Head of caudate nucleus (tissue), 42 donors: Measurements from ENCODE around the gene TMEM229B.
A peak's percentile ranks its signal among the peaks of the same experiment; 100 is the strongest.

Source experiments
- DNase-seq, 42 donors: peaks; one replicate each; pipeline versions ENCODE4 v3.0.0 to v3.0.0-alpha.2; 2020 to 2021; ENCODE audit warnings: mixed read lengths in 7 of 42
- intact Hi-C: fragments of 100-400 bp; cut with DNase I; formaldehyde crosslinking; loops from one replicate; pipeline ENCODE4 v1.15.0; 2022

TMEM229B gene

GRCh38 chr14:67438969-67439368, 49.6 kb downstream of the TMEM229B start:
- intact Hi-C loops = loop anchor here (10.0 kb wide), 1 partner anchor 76 kb away; no protein-coding TSS in a partner anchor
- no peak for DNase-seq

GRCh38 chr14:67436006-67436866, 52.3 kb downstream of the TMEM229B start:
- DNase-seq = peak in 19 of 42 donors; percentile 11 to 66 (median 34)
- intact Hi-C loops = loop anchor here (10.0 kb wide), 1 partner anchor 79 kb away; no protein-coding TSS in a partner anchor

- no peak for DNase-seq
- intact Hi-C loops = loop anchor here (10.0 kb wide), 1 partner anchor 79 kb away; no protein-coding TSS in a partner anchor
Observed at GRCh38 chr14:67435603-67436002, 52.9 kb downstream of the TMEM229B start.

DNA sequence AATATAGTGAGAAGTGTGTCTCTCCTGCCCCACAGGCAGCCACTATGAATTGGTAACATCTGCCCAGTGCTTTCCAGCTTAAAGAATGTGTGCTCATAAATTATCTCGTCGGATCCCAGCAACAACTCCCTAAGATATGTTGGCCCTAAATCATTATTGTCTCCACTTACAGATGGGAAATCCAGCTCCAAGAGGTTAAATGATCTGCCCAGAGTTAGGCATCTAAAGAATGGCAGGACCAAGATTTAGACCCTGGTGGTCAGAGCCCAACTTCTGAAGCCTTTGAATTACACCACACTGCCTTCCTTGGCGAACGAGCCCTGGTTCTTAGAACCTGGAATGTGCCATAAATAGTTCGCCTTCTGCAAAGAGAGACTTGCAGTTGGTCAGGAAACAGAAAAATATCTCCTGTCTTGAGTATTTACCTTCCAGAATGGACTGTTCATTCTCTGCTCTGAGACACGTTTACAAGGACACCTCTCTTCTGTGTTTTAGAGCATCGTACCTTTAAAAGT, 56.4 kb downstream of the TMEM229B start:
- intact Hi-C loops = loop anchor here (10.0 kb wide), 1 partner anchor 83 kb away; no protein-coding TSS in a partner anchor
- no peak for DNase-seq

DNA sequence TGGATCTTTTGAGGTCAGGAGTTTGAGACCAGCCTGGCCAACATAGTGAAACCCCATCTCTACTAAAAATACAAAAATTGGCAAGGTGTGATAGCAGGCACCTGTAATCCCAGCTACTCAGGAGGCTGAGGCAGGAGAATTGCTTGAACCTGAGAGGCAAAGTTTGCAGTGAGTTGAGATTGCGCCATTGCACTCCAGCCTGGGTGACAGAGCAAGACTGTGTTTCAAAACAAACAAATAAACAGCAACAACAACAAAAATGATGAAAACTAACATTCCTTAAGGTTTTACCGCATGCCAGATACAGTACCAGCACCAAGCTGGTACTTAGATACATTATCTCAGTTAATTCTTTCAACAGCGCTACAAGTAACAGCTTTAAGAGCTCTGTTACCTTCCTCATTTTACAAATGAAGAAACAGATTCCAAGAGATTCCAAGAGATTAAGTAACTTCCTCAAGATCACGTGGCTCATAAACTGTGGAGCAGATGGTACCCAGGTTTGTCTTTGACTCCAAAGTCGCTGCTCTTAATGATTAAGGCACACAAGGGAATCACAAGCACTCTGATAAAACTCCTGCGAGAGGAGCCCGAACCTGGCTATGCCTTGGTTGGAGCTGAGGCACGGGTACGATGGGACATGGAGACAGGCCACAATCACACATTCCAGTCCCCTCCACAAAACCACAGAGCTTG, 58.9 kb downstream of the TMEM229B start:
- DNase-seq = no peak
- intact Hi-C loops = loop anchor here (5.0 to 10.0 kb wide), 3 partner anchors 85 to 235 kb away; no protein-coding TSS in a partner anchor

DNA sequence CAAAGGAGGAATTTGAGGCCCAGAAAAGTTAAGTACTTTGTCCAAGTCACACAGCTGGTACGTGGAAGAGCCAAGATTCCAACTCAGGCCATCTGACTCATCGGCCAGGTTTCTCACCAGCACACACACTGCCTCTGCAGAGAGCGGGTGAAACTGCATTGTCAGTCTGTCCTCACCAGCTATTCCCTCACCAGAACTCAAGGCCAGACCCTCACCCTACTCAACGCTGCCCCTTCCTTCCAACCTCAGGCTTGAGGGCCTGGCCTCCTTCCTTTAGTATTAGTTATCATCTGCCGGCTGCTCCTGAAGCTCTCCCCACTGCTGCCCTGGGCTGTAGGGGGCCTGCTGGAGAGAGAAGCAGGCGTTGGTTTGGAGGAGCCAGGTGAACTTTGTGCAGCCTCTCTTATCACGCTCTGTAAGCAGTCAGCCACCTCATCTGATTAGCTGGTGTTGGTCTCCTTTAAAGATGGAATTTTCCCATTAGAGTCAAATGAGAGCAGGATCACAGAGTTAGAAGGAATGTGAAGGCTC, 60.0 kb downstream of the TMEM229B start:
- DNase-seq = no peak
- intact Hi-C loops = loop anchor here (5.0 to 10.0 kb wide), 2 partner anchors 144 to 236 kb away; no protein-coding TSS in a partner anchor

GRCh38 chr14:67426983-67427606, 61.4 kb downstream of the TMEM229B start:
- peak; percentile 60 to 91 (median 80) for DNase-seq
- intact Hi-C loops = loop anchor here (5.0 to 10.0 kb wide), 2 partner anchors 145 to 238 kb away; no protein-coding TSS in a partner anchor

GRCh38 chr14:67426161-67426560, 62.4 kb downstream of the TMEM229B start:
- intact Hi-C loops = loop anchor here (5.0 to 10.0 kb wide), 2 partner anchors 146 to 239 kb away; no protein-coding TSS in a partner anchor
- peak in 1 of 42 donors; percentile 6 for DNase-seq

- DNase-seq = no peak
- intact Hi-C loops = loop anchor here (5.0 to 10.0 kb wide), 2 partner anchors 147 to 239 kb away; no protein-coding TSS in a partner anchor
Observed at GRCh38 chr14:67425608-67426007, 62.9 kb downstream of the TMEM229B start.

DNA sequence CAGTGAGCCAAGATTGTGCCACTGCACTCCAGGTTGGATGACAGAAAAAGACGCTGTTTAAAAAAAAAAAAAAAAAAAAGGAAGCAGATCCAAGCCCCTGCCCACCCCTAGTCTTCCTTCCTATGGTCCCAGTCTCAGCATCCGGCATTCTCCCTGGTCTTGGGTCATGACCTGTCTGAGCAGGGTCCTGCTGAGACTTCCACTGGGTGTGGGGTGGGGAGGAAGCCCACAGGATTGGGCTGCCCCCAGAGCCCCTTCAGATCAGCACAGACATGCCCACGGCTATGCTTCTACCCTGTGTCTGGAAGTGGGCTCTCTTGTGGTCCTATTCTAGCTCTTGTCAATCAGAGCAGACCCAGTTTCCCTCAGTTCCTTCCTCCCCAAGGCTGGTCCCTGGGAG, 64.0 kb downstream of the TMEM229B start:
- intact Hi-C loops = loop anchor here (10.0 kb wide), 1 partner anchor 240 kb away; no protein-coding TSS in a partner anchor
- no peak for DNase-seq

- DNase-seq = no peak
- intact Hi-C loops = loop anchor here (10.0 kb wide), 1 partner anchor 241 kb away; no protein-coding TSS in a partner anchor
Observed at GRCh38 chr14:67423424-67423823, 65.1 kb downstream of the TMEM229B start.

GRCh38 chr14:67421356-67422224, 66.9 kb downstream of the TMEM229B start:
- no peak for DNase-seq
- intact Hi-C loops = loop anchor here (10.0 kb wide), 1 partner anchor 243 kb away; no protein-coding TSS in a partner anchor
